Measurements from ENCODE around the gene ATAD3C.
"Not testable (repeated sequence)": the region's sequence is repeated elsewhere in the genome, so short reads cannot be mapped to it uniquely, and the experiment has no call there.

Gene ATAD3C

GRCh38 chr1:1470626-1471388 lies 21.3 kb downstream of the ATAD3C start:
- no peaks in the 10 kb centered on the region for H3K9me3 ChIP-seq (ENCODE audit: severe bottlenecking)
- DNase-seq: no peak
- H3K36me3 ChIP-seq: peaks cover 15% of the 10 kb centered on the region
- peak overlapping the region; percentile 88 for H3K4me3 ChIP-seq (ENCODE audit: low read depth, low read length)
- no peaks in the 10 kb centered on the region for H3K27me3 ChIP-seq (ENCODE audit: insufficient read depth, low read depth, severe bottlenecking)
- H3K27ac ChIP-seq: peak overlapping the region; percentile 88
- TF ChIP-seq CTCF (IDR thresholded peaks at IDR 0.05; ENCODE audit: low read depth, low read length): no peak

GRCh38 chr1:1471389-1472052 lies 22.0 kb downstream of the ATAD3C start, which contains the start of gene ATAD3B:
ATAD3B (plus strand) TSS chr1:1471765; CDS start chr1:1471885, 120 bp downstream.
- DNase-seq: peak; percentile 94
- H3K27ac ChIP-seq: peak within 1 kb of the TSS; percentile 88
- peak within 1 kb of the TSS; percentile 88 for H3K4me3 ChIP-seq (ENCODE audit: low read depth, low read length)
- no peak for TF ChIP-seq CTCF (IDR thresholded peaks at IDR 0.05; ENCODE audit: low read depth, low read length)
- H3K36me3 ChIP-seq: peaks cover 15% of the 10 kb centered on the region
- no peaks in the 10 kb centered on the region for H3K9me3 ChIP-seq (ENCODE audit: severe bottlenecking)
- H3K27me3 ChIP-seq (ENCODE audit: insufficient read depth, low read depth, severe bottlenecking): no peaks in the 10 kb centered on the region

GRCh38 chr1:1472053-1472876 lies 22.8 kb downstream of the ATAD3C start:
- not testable (repeated sequence) for DNase-seq; H3K9me3 ChIP-seq (ENCODE audit: severe bottlenecking); H3K27me3 ChIP-seq (ENCODE audit: insufficient read depth, low read depth, severe bottlenecking)
- peaks cover 22% of the 10 kb centered on the region for H3K36me3 ChIP-seq
- peak overlapping the region; percentile 76 for H3K27ac ChIP-seq
- peak overlapping the region; percentile 88 for H3K4me3 ChIP-seq (ENCODE audit: low read depth, low read length)

- DNase-seq; H3K27ac ChIP-seq; H3K4me3 ChIP-seq (ENCODE audit: low read depth, low read length); H3K9me3 ChIP-seq (ENCODE audit: severe bottlenecking); H3K27me3 ChIP-seq (ENCODE audit: insufficient read depth, low read depth, severe bottlenecking): not testable (repeated sequence)
- peaks cover 39% of the 10 kb centered on the region for H3K36me3 ChIP-seq
Observed at GRCh38 chr1:1476011-1476410, 26.5 kb downstream of the ATAD3C start.

- no peak overlapping the region for H3K4me3 ChIP-seq (ENCODE audit: low read depth, low read length)
- no peak for TF ChIP-seq CTCF (IDR thresholded peaks at IDR 0.05; ENCODE audit: low read depth, low read length)
- no peaks in the 10 kb centered on the region for H3K27me3 ChIP-seq (ENCODE audit: insufficient read depth, low read depth, severe bottlenecking)
- H3K36me3 ChIP-seq: peaks cover 39% of the 10 kb centered on the region
- no peak for DNase-seq
- no peaks in the 10 kb centered on the region for H3K9me3 ChIP-seq (ENCODE audit: severe bottlenecking)
- H3K27ac ChIP-seq: no peak overlapping the region
Observed at GRCh38 chr1:1477206-1477605, 27.7 kb downstream of the ATAD3C start.

GRCh38 chr1:1479547-1480487 lies 30.3 kb downstream of the ATAD3C start:
- peaks cover 49% of the 10 kb centered on the region for H3K36me3 ChIP-seq
- no peak overlapping the region for H3K27ac ChIP-seq
- H3K9me3 ChIP-seq (ENCODE audit: severe bottlenecking): no peaks in the 10 kb centered on the region
- DNase-seq: no peak
- no peak for TF ChIP-seq CTCF (IDR thresholded peaks at IDR 0.05; ENCODE audit: low read depth, low read length)
- no peaks in the 10 kb centered on the region for H3K27me3 ChIP-seq (ENCODE audit: insufficient read depth, low read depth, severe bottlenecking)
- no peak overlapping the region for H3K4me3 ChIP-seq (ENCODE audit: low read depth, low read length)

GRCh38 chr1:1480488-1480867 lies 31.0 kb downstream of the ATAD3C start:
- not testable (repeated sequence) for H3K9me3 ChIP-seq (ENCODE audit: severe bottlenecking); H3K27ac ChIP-seq; DNase-seq; H3K27me3 ChIP-seq (ENCODE audit: insufficient read depth, low read depth, severe bottlenecking); H3K4me3 ChIP-seq (ENCODE audit: low read depth, low read length)
- H3K36me3 ChIP-seq: peaks cover 49% of the 10 kb centered on the region

- not testable (repeated sequence) for H3K4me3 ChIP-seq (ENCODE audit: low read depth, low read length); DNase-seq; H3K9me3 ChIP-seq (ENCODE audit: severe bottlenecking); H3K27ac ChIP-seq; H3K27me3 ChIP-seq (ENCODE audit: insufficient read depth, low read depth, severe bottlenecking)
- H3K36me3 ChIP-seq: peaks cover 46% of the 10 kb centered on the region
Observed at GRCh38 chr1:1481811-1482210, 32.3 kb downstream of the ATAD3C start.

All from WERI-Rb-1 (cell line).